NB4 (cell line): Measurements from ENCODE around the gene ZNF664.

Source experiments
- DNase-seq: peaks from one replicate; pipeline ENCODE4 v3.0.0; 2010; ENCODE audit warnings: low read depth
- H3K4me3 ChIP-seq: one replicate; pipeline ENCODE4 v1.5.1; 2011; ENCODE audit warnings: mild to moderate bottlenecking, low read depth, low read length, moderate library complexity
- CTCF ChIP-seq: IDR thresholded peaks from one replicate; pipeline ENCODE4 v1.5.1; 2012; ENCODE audit warnings: low read depth, low read length
- MAX ChIP-seq: IDR thresholded peaks from 2 replicates; pipeline ENCODE4 v1.6.1; 2011; ENCODE audit warnings: low read depth, low read length
- MYC ChIP-seq: IDR thresholded peaks from 2 replicates; pipeline ENCODE4 v1.6.1; 2011; ENCODE audit warnings: low read depth, low read length
- POLR2A ChIP-seq: IDR thresholded peaks from 2 replicates; pipeline ENCODE4 v1.6.1; 2011; ENCODE audit warnings: mild to moderate bottlenecking; ENCODE audit not compliant: insufficient read length; ENCODE audit errors: extremely low read depth

Gene ZNF664

GRCh38 chr12:123989753-123990152 lies 16.7 kb downstream of the ZNF664 start:
- peak; percentile 41 for DNase-seq
- TF ChIP-seq CTCF (no peak), MYC (no peak), POLR2A (no peak), MAX (no peak)
- H3K4me3 ChIP-seq, result no peak overlapping the region

- TF ChIP-seq MYC (no peak), POLR2A (no peak), CTCF (no peak), MAX (no peak)
- DNase-seq, result peak; percentile 71
- no peak overlapping the region for H3K4me3 ChIP-seq
These were observed 17.5 kb downstream of the ZNF664 start for GRCh38 chr12:123990511-123990910.

GRCh38 chr12:123991372-123991951 lies 18.4 kb downstream of the ZNF664 start:
- no peak for TF ChIP-seq MAX
- H3K4me3 ChIP-seq, result no peak overlapping the region

GRCh38 chr12:123992118-123992825 lies 19.3 kb downstream of the ZNF664 start:
- TF ChIP-seq MAX, result no peak
- TF ChIP-seq CTCF, result no peak
- TF ChIP-seq POLR2A, result no peak
- TF ChIP-seq MYC, result no peak
- DNase-seq, result no peak
- no peak overlapping the region for H3K4me3 ChIP-seq

More at GRCh38 chr12:123991372-123991951, 18.4 kb downstream of the ZNF664 start:
- no peak for DNase-seq

- TF ChIP-seq MAX, result no peak
- TF ChIP-seq POLR2A, result no peak
- no peak for TF ChIP-seq CTCF
- no peak for TF ChIP-seq MYC
- no peak for DNase-seq
- H3K4me3 ChIP-seq, result no peak overlapping the region
These were observed 22.2 kb downstream of the ZNF664 start for GRCh38 chr12:123995023-123995748.

GRCh38 chr12:123996581-123996980 lies 23.6 kb downstream of the ZNF664 start:
- H3K4me3 ChIP-seq, result no peak overlapping the region
- TF ChIP-seq CTCF, result no peak
- no peak for TF ChIP-seq MAX
- TF ChIP-seq MYC, result no peak
- no peak for TF ChIP-seq POLR2A
- no peak for DNase-seq
